CMK (cell line): Measurements from ENCODE around the gene CNNM2.

ENCODE experiments used
- DNase-seq: peaks from one replicate; pipeline ENCODE4 v3.0.0-alpha.2; 2010; ENCODE audit warnings: low read depth

CNNM2 gene

DNA sequence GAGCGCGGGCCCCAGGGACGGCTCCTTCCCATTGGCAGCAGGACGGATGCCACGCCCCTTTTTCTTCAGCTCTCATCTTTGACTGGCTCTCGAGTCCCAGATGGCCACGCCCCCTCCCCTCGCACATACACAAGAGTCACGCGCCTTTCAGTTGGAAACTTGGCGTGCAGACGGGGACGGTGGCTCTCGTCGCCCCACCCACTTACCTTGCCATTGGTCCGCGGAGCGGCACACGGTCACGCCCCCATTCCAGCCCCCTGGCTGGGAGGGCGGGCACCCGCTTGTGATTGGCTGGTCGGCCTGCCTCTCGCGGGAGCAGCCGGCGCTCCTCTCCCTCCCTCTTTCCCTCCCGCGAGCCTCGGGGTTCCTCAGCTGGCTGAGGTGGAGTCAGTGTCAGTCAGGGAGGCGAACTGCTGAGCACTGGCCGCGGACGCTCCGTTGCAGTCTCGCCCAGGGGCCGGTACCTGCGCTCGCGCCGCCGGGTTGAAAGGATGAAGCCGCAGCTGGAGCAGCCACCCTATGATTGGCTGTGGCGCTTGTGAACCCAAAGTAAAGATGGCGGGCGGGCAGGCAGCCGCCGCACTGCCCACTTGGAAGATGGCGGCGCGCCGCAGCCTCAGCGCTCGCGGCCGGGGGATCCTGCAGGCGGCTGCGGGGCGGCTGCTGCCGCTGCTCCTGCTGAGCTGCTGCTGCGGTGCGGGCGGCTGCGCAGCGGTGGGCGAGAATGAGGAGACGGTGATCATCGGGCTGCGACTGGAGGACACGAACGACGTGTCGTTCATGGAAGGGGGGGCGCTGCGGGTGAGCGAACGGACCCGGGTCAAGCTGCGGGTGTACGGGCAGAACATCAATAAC, at the start of gene CNNM2:
Gene CNNM2 (plus strand): TSS at position 333 of the 855 bp plus-strand sequence. CDS start 187 bp downstream, at position 520.
- peak; percentile 100 for DNase-seq

DNA sequence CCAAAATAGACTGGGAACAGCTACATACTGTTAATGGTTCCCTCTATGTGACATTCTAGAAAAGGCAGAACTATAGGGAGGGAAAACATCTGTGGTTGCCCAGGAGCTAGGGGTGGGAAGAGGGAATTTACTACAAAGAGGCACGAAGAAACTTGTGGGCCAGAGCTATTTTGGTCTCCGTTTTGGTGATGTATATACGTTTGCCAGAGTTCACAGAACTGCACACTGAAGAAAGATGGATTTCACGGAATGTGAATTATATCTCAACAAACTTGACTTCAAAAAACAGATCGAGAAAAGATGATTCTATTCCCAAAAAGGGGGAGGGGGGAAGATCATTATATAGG, 49.2 kb upstream of the CNNM2 start:
- no peak for DNase-seq

GRCh38 chr10:102869258-102870198, 48.6 kb upstream of the CNNM2 start, which contains the start of gene AS3MT:
TSS of gene AS3MT (plus strand) at chr10:102869470. CDS start at chr10:102869593, 123 bp downstream.
- no peak for DNase-seq

DNA sequence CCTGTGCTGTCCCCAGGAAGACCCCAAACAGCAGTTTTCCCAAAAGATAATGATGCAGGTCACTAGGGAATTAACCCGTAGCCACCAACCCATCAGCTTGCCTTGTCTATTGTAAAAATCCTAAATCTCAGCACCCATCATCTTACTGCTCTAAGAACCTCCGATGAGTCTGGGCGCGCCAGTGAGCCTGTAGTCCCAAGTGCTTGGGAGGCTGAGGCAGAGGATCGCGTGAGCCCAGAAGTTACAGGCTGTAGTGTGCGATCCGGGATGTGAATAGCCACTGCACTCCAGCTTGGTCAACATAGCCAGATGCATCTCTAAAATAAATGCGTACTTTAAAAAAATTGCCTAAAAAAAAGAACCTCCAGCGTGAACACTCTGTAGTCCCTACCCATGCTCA, 47.9 kb upstream of the CNNM2 start:
- no peak for DNase-seq

DNA sequence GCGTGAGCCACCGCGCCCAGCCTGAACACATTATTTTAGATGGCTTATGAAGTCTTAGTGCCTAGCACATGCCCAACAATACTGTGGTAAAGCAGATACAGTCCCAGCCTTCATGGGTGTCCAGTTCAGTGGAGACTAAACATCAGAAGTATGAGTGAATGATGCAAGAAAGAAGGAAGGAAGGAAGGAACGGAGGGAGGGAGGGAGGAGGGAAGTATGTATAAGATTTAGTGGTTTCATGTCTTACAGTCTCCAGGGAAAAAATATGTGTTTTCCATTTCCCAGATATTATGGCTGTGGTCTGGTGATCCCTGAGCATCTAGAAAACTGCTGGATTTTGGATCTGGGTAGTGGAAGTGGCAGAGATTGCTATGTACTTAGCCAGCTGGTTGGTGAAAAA, 45.9 kb upstream of the CNNM2 start:
- DNase-seq = no peak

DNA sequence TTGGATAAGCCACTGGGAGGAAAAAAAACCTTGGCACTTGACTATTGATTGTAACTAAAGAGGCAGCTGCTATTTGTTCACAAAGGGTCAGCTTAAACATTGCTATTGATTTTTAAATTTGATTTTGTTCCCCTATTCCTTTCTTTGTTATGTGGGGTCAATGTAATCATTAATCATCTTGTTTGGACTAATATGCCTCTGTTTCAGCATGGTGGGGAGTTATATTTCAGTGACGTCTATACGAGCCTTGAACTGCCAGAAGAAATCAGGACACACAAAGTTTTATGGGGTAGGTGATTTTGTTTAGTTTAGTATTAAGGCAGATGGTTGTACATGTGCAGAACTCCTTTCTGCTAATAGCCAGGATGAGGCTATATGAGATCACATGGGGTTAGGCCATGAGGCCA, 41.3 kb upstream of the CNNM2 start:
- DNase-seq = no peak

GRCh38 chr10:102878629-102879028, 39.5 kb upstream of the CNNM2 start:
- DNase-seq = no peak

DNA sequence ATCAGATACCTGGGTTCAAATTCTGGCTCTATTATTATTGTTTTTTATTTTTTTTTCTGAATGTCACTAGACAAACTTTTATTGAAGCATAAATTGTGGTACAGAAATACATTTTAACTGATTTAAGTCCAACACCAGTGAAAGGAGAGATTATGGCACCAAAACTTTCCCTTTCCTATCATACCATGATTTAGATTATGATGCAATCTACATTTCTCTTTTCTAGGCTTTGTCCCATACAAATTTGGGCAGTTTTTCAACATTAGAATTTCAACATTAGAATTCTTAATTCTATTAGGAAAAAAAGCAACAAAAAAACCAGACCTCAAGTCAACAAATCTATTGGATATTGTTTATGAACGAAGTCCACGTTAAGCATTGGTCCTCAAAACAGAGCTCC, 37.8 kb upstream of the CNNM2 start:
- no peak for DNase-seq

DNA sequence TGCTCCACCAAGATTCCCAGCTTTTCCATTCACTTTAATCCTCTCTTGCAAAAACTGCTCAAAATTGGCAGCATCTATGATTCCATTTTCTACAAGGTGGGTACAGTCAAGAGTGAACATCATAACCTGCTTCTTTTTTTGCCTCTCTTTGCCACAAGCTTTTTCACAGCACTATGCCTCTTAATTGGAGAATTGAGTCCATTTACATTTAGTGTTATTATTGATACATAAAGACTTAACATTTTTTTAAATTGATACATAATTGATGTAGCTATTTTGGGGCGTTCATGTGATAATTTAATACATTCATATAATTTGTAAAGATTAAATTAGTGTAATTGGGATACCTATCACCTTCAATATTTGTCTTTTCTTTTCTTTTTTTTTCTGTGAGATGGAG, 30.0 kb upstream of the CNNM2 start:
- DNase-seq = no peak

GRCh38 chr10:102894466-102895213, 23.5 kb upstream of the CNNM2 start:
- DNase-seq = no peak

GRCh38 chr10:102900006-102900405, 18.1 kb upstream of the CNNM2 start:
- no peak for DNase-seq

- DNase-seq = no peak
These were observed 13.7 kb upstream of the CNNM2 start for GRCh38 chr10:102904346-102904745.

DNA sequence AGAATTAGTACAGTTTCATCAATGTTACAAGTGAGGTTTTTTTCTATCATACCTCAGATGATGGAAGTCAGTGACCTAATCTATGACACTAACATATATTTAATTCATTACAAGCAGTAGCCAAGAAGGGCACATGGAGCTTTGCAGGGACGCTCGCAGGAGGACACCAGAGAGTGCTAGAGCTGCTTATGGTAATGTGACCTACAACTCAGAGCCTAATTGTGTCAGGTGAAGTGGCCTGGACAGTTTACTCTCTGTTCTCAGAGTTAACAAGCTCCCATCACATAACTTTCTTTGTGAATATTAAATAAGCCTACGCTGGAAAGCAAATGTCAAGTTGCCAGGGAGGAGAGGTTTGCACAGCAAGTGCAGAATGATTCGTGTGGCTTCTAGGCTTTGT, 11.6 kb upstream of the CNNM2 start:
- no peak for DNase-seq

GRCh38 chr10:102914781-102915180, 3.3 kb upstream of the CNNM2 start:
- DNase-seq = no peak

DNA sequence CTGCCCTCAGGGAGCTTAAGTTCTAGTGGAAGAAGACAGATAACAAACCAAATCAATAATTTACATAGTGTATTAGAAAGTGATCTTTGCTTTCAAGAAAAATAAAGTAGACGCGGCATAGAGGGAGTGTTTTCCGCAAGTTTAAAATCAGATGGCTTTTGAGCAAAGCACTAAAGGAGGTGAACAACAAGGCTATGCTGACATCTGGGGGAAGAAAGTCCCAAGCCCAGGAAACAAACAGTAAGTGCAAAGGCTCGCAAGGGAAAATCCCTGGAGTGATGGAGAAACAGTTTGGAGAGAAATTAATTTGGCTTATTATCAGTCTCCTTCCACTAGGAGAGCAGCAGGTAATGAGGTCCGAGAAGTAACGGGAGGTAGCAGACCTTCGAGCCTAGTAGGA, 1.9 kb upstream of the CNNM2 start:
- DNase-seq = no peak

- peak; percentile 60 for DNase-seq
These were observed 656 bp upstream of the CNNM2 start for GRCh38 chr10:102917314-102917961.

DNA sequence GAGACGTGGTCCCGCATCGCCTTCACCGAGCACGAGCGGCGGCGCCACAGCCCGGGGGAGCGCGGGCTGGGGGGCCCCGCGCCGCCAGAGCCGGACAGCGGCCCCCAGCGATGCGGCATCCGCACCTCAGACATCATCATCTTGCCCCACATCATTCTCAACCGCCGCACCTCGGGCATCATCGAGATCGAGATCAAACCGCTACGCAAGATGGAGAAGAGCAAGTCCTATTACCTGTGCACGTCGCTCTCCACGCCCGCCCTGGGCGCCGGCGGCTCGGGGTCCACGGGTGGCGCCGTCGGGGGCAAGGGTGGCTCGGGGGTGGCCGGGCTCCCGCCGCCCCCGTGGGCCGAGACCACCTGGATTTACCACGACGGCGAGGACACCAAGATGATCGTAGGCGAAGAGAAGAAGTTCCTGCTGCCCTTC, 737 bp downstream of the CNNM2 start:
- DNase-seq = no peak

- DNase-seq = no peak
These were observed 1.3 kb downstream of the CNNM2 start for GRCh38 chr10:102919246-102919959.

DNA sequence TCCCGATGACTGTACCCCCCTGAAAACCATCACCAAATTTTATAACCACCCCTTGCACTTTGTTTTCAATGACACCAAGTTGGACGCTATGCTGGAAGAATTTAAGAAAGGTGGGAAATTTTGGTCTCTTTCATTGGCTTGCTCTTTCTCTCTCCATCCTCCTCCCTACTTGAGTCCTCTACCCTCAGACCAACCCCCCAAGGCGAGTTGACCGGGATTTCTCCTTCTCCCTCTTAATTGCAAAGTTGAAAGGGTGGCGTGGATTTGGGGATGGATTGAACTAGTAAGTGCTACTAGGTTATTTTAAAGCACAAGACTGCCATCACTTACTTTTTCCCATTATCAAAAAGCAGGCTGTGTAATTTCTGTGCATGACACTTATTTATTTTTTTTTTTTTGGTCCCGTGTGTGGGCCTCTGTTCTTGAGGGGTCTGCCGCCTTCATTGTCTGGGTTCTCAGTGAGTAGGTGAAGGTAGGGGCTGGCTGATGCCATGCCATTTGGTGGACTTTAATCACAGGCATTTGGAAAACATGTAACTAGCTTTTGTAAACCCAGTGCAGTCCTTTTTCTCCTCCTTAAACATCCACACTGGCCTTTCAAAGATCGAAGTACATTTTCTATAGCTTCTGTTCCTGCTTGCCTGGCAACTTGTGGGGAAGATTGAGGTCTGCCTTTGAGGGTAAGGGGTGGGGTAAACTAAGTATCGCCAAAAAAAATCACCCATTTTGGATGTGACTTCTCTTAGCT, 2.1 kb downstream of the CNNM2 start:
- no peak for DNase-seq

GRCh38 chr10:102923601-102924000, 5.5 kb downstream of the CNNM2 start:
- no peak for DNase-seq
